Aorta (tissue), 5 donors: ENCODE measurements around the gene CLDN14. TPM values are rescaled to one million over a fixed set of nuclear protein-coding genes. Genes with fewer than 3 reads are reported as not detected.

Source experiments
- ATAC-seq: fragments of 200-7000 bp; cut with Tn5 transposase; one replicate; pipeline ENCODE4 v1.9.1; 2022; ENCODE audit warnings: moderate library complexity; ENCODE audit not compliant: low FRiP score
- DNase-seq, 2 donors: peaks; one replicate each; pipeline ENCODE4 v3.0.0-alpha.2; 2020
- H3K27ac ChIP-seq, 2 donors: one replicate each; pipeline ENCODE4 v1.5.1; 2013; ENCODE audit warnings: low read length in 2 of 2, mild to moderate bottlenecking in 2 of 2, moderate library complexity in 2 of 2, control low read depth in 1 of 2, inconsistent platforms in 1 of 2, low read depth in 1 of 2
- H3K27me3 ChIP-seq, 2 donors: one replicate each; pipeline ENCODE4 v1.6.1; 2013; ENCODE audit warnings: control low read depth in 1 of 2, low read length in 1 of 2, mild to moderate bottlenecking in 1 of 2, moderate library complexity in 1 of 2; ENCODE audit not compliant: insufficient read depth in 2 of 2, control insufficient read depth in 1 of 2
- H3K36me3 ChIP-seq, 2 donors: one replicate each; pipeline ENCODE4 v1.6.1; 2013; ENCODE audit warnings: control low read depth in 1 of 2, low read length in 1 of 2, mild to moderate bottlenecking in 1 of 2; ENCODE audit not compliant: insufficient read depth in 2 of 2, control insufficient read depth in 1 of 2
- H3K4me1 ChIP-seq, 2 donors: one replicate each; pipeline ENCODE4 v1.6.1; 2013; ENCODE audit warnings: low read length in 2 of 2, control low read depth in 1 of 2, mild to moderate bottlenecking in 1 of 2, moderate library complexity in 1 of 2; ENCODE audit not compliant: insufficient read depth in 2 of 2, control insufficient read depth in 1 of 2
- H3K4me3 ChIP-seq, 2 donors: one replicate each; pipeline ENCODE4 v1.5.1; 2013; ENCODE audit warnings: low read length in 2 of 2, control low read depth in 1 of 2, mild to moderate bottlenecking in 1 of 2
- H3K9me3 ChIP-seq: one replicate; pipeline ENCODE4 v1.6.1; 2013; ENCODE audit warnings: mild to moderate bottlenecking, low read length; ENCODE audit not compliant: control insufficient read depth
- WGBS, 2 donors: extraction: QIAGEN DNeasy Blood & Tissue Kit; methylation state at CpG; one replicate each; pipeline ENCODE4 v1.1.7; 2013; 5-methylcytosine and 5-hydroxymethylcytosine counted together
- intact Hi-C, 2 donors: fragments of 100-400 bp; cut with DNase I; formaldehyde crosslinking; loops; one replicate each; pipeline versions ENCODE4 v1.14.2 to v1.15.0; 2022
- polyA plus RNA-seq, 2 donors: library from polyadenylated mRNA; stranded (reverse); fragments of 200-250 nt; gene quantifications; one replicate each; pipeline ENCODE4 v1.2.3, GENCODE V29; 2013
- total RNA-seq, 2 donors: library from RNA; stranded (reverse); fragmentation: NEBNext Ultra II Directional; extraction: Animal tissue kit (Norgen Biotek cat#: 25700); gene quantifications; one replicate each; pipeline ENCODE4 v1.2.1, GENCODE V29; 2021
- donor health status: healthy with polysubstance abuse.
- donor health status: Bipolar disorder and iron deficiency.
- donor health status: DM: no; HTN: no; CAD: no.
- donor health status: DM: no; HTN: no; CAD: no.
- donor health status: DM: yes; HTN: yes; CAD: no.

The CLDN14 gene
- total and polyA plus RNA-seq, 4 donors, result 0.33 to 0.42 TPM; not detected in 2

DNA sequence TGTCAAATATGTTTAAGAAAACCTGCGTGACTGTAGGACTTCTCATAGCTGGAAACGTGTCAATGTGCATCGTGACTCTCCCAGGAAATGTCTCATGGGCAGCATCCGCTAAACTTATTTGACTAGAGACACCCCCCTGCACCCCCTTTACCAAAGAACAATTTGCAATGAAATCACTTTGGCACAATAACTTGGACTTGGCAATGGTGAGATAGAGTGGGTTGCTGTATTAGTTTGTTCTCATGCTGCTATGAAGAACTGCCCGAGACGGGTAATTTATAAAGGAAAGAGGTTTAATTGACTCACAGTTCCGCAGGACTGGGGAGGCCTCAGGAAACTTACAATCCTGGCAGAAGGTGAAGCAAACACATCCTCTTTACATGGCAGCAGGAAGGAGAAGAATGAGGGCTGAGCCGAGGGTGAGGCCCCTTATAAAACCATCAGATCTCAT, 13.8 kb downstream of the CLDN14 start:
- H3K9me3 ChIP-seq, result no peaks in the 10 kb centered on the region
- H3K27ac ChIP-seq, result no peak overlapping the region
- intact Hi-C loops, result no loop called here
- H3K4me1 ChIP-seq, result no peaks in the 10 kb centered on the region
- H3K27me3 ChIP-seq, result no peaks in the 10 kb centered on the region
- H3K4me3 ChIP-seq, result no peak overlapping the region
- no peaks in the 10 kb centered on the region for H3K36me3 ChIP-seq
- DNase-seq (no peak), ATAC-seq (no peak)
- WGBS, 2 donors, result 77 to 80% methylated on average over 8 of the region's 8 CpGs

DNA sequence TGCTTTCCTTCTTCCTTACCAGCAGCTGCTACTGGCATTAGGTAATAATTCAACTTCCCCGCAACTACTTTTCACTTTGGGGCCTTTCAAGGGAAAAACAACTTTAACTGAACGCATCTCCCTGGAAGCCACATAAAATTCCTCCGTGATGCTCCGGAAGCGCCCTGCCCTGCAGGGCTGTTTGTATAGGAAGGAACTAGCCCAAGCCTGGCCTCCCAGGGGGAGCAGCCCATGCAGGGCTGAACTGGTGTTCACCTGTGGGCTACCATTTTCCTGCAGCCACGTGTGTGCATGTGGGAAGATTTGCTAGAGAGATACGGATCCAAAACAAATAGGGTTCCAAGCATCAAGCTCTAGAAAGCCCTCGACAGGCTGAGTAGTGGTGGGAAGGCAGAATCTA, 14.4 kb downstream of the CLDN14 start:
- H3K4me1 ChIP-seq, result no peaks in the 10 kb centered on the region
- no peaks in the 10 kb centered on the region for H3K27me3 ChIP-seq
- WGBS, 2 donors, result 40 to 52% methylated on average over 8 of the region's 8 CpGs
- H3K36me3 ChIP-seq, result no peaks in the 10 kb centered on the region
- H3K4me3 ChIP-seq, result no peak overlapping the region
- DNase-seq (no peak), ATAC-seq (no peak)
- intact Hi-C loops, result no loop called here
- H3K9me3 ChIP-seq, result no peaks in the 10 kb centered on the region
- no peak overlapping the region for H3K27ac ChIP-seq

DNA sequence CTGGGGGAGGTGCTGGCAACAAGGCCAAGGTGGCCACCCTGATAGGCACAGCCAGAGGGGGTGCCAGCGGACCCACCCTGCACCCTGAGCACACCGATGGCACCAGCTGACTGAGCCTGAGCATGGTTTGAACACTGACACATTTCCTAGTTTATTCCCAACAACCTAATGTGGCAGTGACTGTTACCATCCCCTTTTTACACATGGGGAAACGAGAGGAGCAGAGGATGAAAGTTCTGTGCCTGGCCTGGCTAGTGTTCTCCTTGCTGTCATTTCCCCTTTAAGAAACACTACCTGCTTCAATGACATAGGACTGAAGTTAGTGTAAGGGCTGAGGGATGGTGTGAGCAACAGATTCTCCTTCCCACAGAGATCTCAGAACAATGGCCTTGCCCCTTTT, 15.3 kb downstream of the CLDN14 start:
- intact Hi-C loops, result no loop called here
- no peak for DNase-seq
- H3K27ac ChIP-seq, result no peak overlapping the region
- no peaks in the 10 kb centered on the region for H3K27me3 ChIP-seq
- H3K36me3 ChIP-seq, result no peaks in the 10 kb centered on the region
- no peaks in the 10 kb centered on the region for H3K9me3 ChIP-seq
- no peak overlapping the region for H3K4me3 ChIP-seq
- no peaks in the 10 kb centered on the region for H3K4me1 ChIP-seq
- no peak for ATAC-seq
- 85 to 90% methylated on average over 3 of the region's 3 CpGs for WGBS, 2 donors

DNA sequence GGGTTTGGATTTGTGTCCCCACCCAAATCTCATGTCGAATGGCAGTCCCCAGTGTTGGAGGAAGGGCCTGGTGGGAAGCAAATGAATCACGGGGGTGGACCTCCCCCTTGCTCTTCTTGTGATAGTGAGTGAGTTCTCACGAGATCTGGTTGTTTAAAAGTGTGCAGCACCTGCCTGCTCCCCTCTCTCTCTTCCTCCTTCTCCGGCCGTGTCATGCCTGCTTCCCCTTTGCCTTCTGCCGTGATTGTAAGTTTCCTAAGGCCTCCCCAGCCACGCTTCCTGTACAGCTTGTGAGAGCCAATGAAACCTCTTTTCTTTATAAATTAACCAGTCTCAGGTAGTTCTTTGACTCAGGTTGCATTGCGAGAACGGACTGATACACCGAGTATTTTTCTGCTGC, 15.9 kb downstream of the CLDN14 start:
- Histone ChIP-seq H3K36me3 (no peaks in the 10 kb centered on the region), H3K27ac (no peak overlapping the region), H3K4me1 (no peaks in the 10 kb centered on the region), H3K4me3 (no peak overlapping the region), H3K9me3 (no peaks in the 10 kb centered on the region), H3K27me3 (no peaks in the 10 kb centered on the region)
- intact Hi-C loops, result no loop called here
- ATAC-seq, result no peak
- 82 to 83% methylated on average over 10 of the region's 10 CpGs for WGBS, 2 donors
- DNase-seq, result no peak

DNA sequence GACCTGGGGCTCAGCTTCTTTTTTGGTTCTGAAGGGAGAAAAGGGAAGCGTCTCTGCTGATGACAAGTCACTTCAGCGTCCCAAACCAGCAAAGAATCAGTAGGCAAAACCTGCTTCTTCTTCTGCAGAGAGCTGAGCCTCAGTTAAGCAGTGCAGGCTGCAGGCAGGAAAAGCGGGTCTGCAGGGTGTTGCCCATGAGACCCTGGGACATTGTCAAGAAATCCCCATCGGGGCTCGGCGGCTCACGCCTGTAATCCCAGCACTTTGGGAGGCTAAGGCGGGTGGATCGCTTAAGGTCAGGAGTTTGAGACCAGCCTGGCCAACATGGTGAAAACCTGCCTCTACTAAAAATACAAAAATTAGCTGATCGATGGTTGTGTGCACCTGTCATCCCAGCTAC, 16.7 kb downstream of the CLDN14 start:
- intact Hi-C loops, result no loop called here
- ATAC-seq (no peak), DNase-seq (no peak)
- H3K27me3 ChIP-seq, result no peaks in the 10 kb centered on the region
- H3K36me3 ChIP-seq, result no peaks in the 10 kb centered on the region
- no peak overlapping the region for H3K27ac ChIP-seq
- no peaks in the 10 kb centered on the region for H3K9me3 ChIP-seq
- WGBS, 2 donors, result 86 to 91% methylated on average over 10 of the region's 10 CpGs
- H3K4me1 ChIP-seq, result no peaks in the 10 kb centered on the region
- no peak overlapping the region for H3K4me3 ChIP-seq

DNA sequence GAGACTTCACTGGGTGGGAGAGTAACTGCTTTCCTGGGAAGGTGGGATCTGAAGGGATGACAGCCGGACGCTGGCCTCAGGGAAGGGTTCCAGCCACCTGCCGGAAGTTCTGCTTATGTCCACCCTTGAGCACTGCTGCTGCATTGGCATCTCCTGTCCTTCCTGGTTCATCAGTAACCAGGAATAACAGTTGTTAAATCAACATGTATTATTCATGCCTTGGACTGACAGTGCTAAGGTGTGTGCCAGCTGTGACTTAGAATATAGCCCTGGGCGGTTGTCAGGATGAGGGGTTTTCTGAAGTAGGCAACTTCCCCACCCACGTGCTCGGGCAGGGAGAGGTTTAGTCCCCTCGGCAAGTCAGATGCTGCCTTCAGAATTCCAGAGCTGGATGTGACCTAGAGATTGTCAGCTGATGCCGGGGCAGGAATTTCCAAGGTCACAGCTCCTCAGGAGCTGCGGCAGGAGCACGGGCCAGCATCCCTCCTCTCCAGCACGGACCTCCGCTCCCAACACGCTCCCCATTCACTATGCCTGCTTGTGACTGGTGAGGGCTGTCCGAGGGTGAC, 17.9 kb downstream of the CLDN14 start:
- Histone ChIP-seq H3K4me1 (no peaks in the 10 kb centered on the region), H3K27me3 (no peaks in the 10 kb centered on the region)

DNA sequence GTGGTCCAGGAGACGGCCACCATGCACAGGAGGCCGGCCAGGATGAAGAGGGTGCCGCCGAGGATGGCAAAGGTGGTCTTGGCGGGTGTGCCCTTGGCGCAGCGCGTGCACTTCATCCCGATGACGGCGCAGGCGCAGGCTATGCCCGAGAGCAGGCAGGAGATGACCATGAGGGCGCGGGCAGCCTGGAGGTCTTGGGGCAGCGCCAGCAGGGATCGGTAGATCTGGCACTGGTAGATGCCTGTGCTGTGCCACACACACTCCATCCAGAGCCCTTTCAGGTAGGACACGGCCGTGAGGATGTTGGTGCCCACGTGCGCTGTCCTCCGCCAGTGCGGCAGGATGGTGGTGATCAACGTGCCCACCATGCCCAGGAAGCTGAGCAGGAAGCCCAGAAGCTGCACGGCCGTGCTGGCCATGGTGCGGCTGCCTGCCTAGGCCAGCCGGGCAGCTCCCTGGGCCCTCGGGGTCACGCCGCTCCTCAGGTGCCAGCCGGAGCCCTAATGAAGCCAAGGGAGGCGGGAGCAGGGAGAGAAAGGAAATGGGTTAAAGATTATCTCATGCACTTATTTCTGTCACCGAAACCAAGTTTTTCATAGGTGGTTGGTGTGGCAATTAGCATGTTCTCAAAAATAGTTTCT, 18.5 kb downstream of the CLDN14 start:
- ATAC-seq (peak; percentile 4), DNase-seq (no peak)
- Histone ChIP-seq H3K36me3 (no peaks in the 10 kb centered on the region), H3K27me3 (no peaks in the 10 kb centered on the region), H3K9me3 (no peaks in the 10 kb centered on the region), H3K27ac (no peak overlapping the region), H3K4me3 (no peak overlapping the region), H3K4me1 (no peaks in the 10 kb centered on the region)
- intact Hi-C loops, result no loop called here
- 92 to 94% methylated on average over 34 of the region's 34 CpGs for WGBS, 2 donors

More for the DNA sequence above, 17.9 kb downstream of the CLDN14 start:
- no peak for DNase-seq
- intact Hi-C loops, result no loop called here
- Histone ChIP-seq H3K27ac (no peak overlapping the region), H3K9me3 (no peaks in the 10 kb centered on the region), H3K36me3 (no peaks in the 10 kb centered on the region), H3K4me3 (no peak overlapping the region)
- WGBS, 2 donors, result 57% methylated on average over 14 of the region's 14 CpGs
- no peak for ATAC-seq

DNA sequence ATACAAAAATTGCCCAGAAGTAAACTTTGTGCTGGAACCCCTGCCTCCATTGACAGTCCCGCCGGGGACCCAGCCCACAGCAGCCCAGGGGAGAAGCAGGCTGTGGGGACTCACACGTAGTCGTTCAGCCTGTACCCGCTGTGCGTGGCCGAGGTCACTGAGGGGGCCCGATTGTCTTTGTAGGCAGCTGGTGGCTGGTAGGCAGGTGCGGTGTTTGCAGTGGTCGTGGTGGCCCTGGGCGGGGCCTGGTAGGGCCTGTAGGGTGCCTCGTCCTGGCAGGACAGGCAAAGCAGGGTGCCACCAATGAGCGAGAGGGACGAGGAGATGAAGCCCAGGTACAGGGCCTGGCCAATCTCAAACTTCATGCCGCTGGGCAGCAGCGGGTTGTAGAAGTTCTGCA, 19.1 kb downstream of the CLDN14 start:
- Histone ChIP-seq H3K36me3 (no peaks in the 10 kb centered on the region), H3K4me1 (no peaks in the 10 kb centered on the region), H3K9me3 (no peaks in the 10 kb centered on the region), H3K4me3 (no peak overlapping the region), H3K27me3 (no peaks in the 10 kb centered on the region), H3K27ac (no peak overlapping the region)
- WGBS, 2 donors, result 93 to 94% methylated on average over 16 of the region's 16 CpGs
- intact Hi-C loops, result no loop called here
- ATAC-seq (peak; percentile 42), DNase-seq (no peak)

DNA sequence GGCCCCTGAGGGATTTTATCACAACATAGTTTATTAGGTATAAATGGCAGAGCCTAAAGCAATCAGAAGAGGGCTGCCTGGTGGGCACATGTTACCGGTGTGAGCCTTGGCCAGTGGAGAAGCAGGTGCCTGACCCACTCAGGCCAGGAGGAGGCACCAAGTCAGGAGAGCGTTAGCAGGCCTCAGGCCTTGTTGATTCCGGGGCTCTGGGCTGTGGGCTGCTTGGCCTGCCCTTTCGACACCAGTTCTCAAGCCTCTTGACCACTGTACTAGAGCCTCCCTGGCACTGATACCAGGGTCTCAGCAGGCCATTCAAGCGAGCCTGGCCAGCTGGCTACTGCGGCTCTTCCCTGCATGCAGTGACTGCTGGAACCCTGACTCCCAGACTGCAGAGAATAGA, 20.8 kb downstream of the CLDN14 start:
- Histone ChIP-seq H3K27me3 (no peaks in the 10 kb centered on the region), H3K4me1 (no peaks in the 10 kb centered on the region), H3K9me3 (no peaks in the 10 kb centered on the region), H3K27ac (no peak overlapping the region), H3K36me3 (no peaks in the 10 kb centered on the region), H3K4me3 (no peak overlapping the region)
- no peak for DNase-seq
- intact Hi-C loops, result no loop called here
- WGBS, 2 donors, result 94 to 97% methylated on average over 6 of the region's 6 CpGs
- ATAC-seq, result no peak
